ENCODE measurements around the gene SH3BGRL2.

SH3BGRL2 gene

GRCh38 chr6:79646006-79646405, 14.9 kb downstream of the SH3BGRL2 start:
- TF ChIP-seq CTCF (IDR thresholded peaks at IDR 0.05; ENCODE audit: low read length, missing control alignments) = peak; percentile 1
- DNase-seq (ENCODE audit: low read depth) = no peak
- H3K4me3 ChIP-seq (replicated peaks; ENCODE audit: low read depth, low read length) = no peak overlapping the region

GRCh38 chr6:79646561-79646960, 15.4 kb downstream of the SH3BGRL2 start:
- DNase-seq (ENCODE audit: low read depth) = no peak
- H3K4me3 ChIP-seq (replicated peaks; ENCODE audit: low read depth, low read length) = no peak overlapping the region
- no peak for TF ChIP-seq CTCF (IDR thresholded peaks at IDR 0.05; ENCODE audit: low read length, missing control alignments)

- no peak for TF ChIP-seq CTCF (IDR thresholded peaks at IDR 0.05; ENCODE audit: low read length, missing control alignments)
- no peak for DNase-seq (ENCODE audit: low read depth)
Observed at GRCh38 chr6:79647741-79648140, 16.6 kb downstream of the SH3BGRL2 start.

GRCh38 chr6:79648328-79648727, 17.2 kb downstream of the SH3BGRL2 start:
- H3K4me3 ChIP-seq (replicated peaks; ENCODE audit: low read depth, low read length) = no peak overlapping the region
- TF ChIP-seq CTCF (IDR thresholded peaks at IDR 0.05; ENCODE audit: low read length, missing control alignments) = no peak
- peak; percentile 13 for DNase-seq (ENCODE audit: low read depth)

More at GRCh38 chr6:79647741-79648140, 16.6 kb downstream of the SH3BGRL2 start:
- no peak overlapping the region for H3K4me3 ChIP-seq (replicated peaks; ENCODE audit: low read depth, low read length)

GRCh38 chr6:79649016-79649415, 17.9 kb downstream of the SH3BGRL2 start:
- TF ChIP-seq CTCF (IDR thresholded peaks at IDR 0.05; ENCODE audit: low read length, missing control alignments) = no peak
- no peak for DNase-seq (ENCODE audit: low read depth)
- no peak overlapping the region for H3K4me3 ChIP-seq (replicated peaks; ENCODE audit: low read depth, low read length)

GRCh38 chr6:79650950-79651349, 19.8 kb downstream of the SH3BGRL2 start:
- DNase-seq (ENCODE audit: low read depth) = peak; percentile 14
- no peak overlapping the region for H3K4me3 ChIP-seq (replicated peaks; ENCODE audit: low read depth, low read length)
- TF ChIP-seq CTCF (IDR thresholded peaks at IDR 0.05; ENCODE audit: low read length, missing control alignments) = no peak

GRCh38 chr6:79656134-79656533, 25.0 kb downstream of the SH3BGRL2 start:
- no peak for DNase-seq (ENCODE audit: low read depth)

More at GRCh38 chr6:79656134-79656533, 25.0 kb downstream of the SH3BGRL2 start:
- H3K4me3 ChIP-seq (replicated peaks; ENCODE audit: low read depth, low read length) = no peak overlapping the region
- TF ChIP-seq CTCF (IDR thresholded peaks at IDR 0.05; ENCODE audit: low read length, missing control alignments) = no peak
